Nephron progenitor cell (in vitro differentiated cells): ENCODE data around the gene ESRP2.

Source experiments
- DNase-seq: peaks from one replicate; pipeline ENCODE4 v3.0.0; 2021
- H3K27ac Mint-ChIP-seq: 2 replicates; pipeline ENCODE4 v1.8.0; 2021; ENCODE audit warnings: mild to moderate bottlenecking, moderate library complexity, mixed read lengths
- H3K27me3 Mint-ChIP-seq: 2 replicates; pipeline ENCODE4 v1.8.0; 2021; ENCODE audit warnings: mild to moderate bottlenecking, low read depth, mixed read lengths; ENCODE audit not compliant: poor library complexity
- H3K36me3 Mint-ChIP-seq: 2 replicates; pipeline ENCODE4 v1.8.0; 2021; ENCODE audit warnings: low read depth, mixed read lengths
- H3K4me1 Mint-ChIP-seq: 2 replicates; pipeline ENCODE4 v1.8.0; 2021; ENCODE audit warnings: mixed read lengths
- H3K4me3 Mint-ChIP-seq: 2 replicates; pipeline ENCODE4 v1.8.0; 2021; ENCODE audit warnings: mild to moderate bottlenecking, moderate library complexity, mixed read lengths
- H3K9me3 Mint-ChIP-seq: 2 replicates; pipeline ENCODE4 v1.8.0; 2021; ENCODE audit warnings: mild to moderate bottlenecking, moderate library complexity, mixed read lengths
- CTCF ChIP-seq: fragments of 200-600 bp; sonication (generic); IDR thresholded peaks from 2 replicates; pipeline ENCODE4 v1.5.0; 2021; ENCODE audit warnings: antibody characterized with exemption

Gene ESRP2

DNA sequence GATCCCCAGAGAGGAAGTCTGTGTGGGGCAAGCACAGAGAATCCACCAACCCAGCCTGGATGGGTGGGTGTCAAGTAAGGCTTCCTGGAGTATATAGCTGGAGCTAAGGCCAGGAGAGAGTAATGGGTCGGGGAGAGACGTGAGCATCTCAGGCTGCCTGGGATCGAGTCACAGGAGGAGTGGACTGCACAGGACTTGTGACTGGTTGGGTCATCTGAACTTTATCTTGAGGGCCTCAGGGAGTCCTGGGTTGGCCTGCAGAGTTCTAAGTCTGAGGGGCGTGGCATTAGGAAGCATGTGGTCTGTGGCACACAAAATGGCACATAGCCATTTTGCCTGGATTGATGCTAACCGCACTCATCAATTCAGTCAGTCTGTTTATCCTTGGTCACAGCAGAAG, 10.7 kb upstream of the ESRP2 start:
- Mint-ChIP-seq H3K4me3 (no peak overlapping the region), H3K4me1 (peaks cover 26% of the 10 kb centered on the region), H3K27me3 (peaks cover 22% of the 10 kb centered on the region), H3K36me3 (peaks cover 15% of the 10 kb centered on the region), H3K9me3 (no peaks in the 10 kb centered on the region), H3K27ac (no peak overlapping the region)
- no peak for TF ChIP-seq CTCF
- no peak for DNase-seq

DNA sequence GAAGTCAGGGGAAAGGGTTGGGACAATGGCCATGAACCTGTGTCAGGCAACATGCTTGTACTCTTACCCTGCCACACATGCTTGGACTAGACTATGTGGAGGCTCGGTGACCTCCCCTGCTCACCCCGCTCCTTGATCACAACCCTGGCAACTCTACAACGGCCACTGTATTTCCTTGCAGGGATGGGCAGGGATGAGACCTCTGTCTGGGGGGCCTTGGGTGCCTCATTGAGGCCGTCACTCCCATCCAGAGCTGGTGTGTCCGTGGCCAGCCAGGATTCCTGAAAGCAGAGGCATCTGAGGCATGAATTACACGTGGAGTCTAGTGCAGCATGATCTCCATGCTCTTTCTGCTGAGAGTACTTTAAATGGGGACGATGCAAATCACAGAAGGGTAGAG, 10.2 kb upstream of the ESRP2 start:
- Mint-ChIP-seq H3K27me3 (peaks cover 22% of the 10 kb centered on the region), H3K4me1 (peaks cover 26% of the 10 kb centered on the region), H3K27ac (no peak overlapping the region), H3K9me3 (no peaks in the 10 kb centered on the region), H3K4me3 (peak overlapping the region; percentile 98), H3K36me3 (peaks cover 15% of the 10 kb centered on the region)
- TF ChIP-seq CTCF, result no peak
- no peak for DNase-seq

DNA sequence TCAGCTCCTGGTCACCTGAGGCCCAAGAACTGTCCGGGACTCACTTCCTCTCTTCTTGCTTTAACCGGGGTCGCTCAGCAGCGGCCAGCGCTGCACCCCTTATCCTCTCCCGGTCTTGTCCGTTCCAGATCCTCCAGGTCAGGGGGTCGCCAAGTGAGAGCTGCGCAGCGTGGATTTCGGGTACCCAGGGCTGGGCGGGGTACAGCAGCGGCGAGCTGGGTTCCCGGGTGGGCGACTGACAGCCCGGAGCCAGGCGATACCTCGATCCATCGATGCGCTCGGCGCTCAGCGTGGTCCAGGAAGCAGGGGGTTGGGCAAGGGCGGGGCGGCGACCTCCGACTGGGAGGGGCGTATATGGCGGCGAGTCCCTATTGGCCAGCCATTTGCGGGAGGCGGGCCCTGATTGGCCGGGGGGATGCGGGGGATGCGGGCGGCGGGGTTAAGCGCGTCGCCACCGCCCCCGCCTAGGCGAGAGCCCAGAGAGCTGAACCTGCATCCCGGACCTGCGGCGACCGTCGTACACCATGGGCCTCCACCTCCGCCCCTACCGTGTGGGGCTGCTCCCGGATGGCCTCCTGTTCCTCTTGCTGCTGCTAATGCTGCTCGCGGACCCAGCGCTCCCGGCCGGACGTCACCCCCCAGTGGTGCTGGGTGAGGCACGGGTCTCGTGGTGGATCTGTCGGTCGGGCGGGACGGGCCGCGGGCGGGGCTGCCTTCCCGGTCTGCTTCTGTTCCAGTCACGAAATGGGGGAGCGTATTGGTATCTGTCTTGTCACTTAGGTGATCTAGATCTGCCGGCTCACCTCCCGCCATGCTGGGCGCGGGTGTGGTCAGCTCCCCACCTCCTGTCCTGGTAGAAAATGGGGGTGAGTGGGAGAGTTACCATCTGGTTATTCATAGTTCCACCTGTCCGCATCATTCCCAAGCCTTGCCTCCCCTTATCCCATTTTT, 9.3 kb upstream of the ESRP2 start, which contains the start of gene PLA2G15:
Gene PLA2G15 (plus strand): TSS at position 471 of the 951 bp plus-strand sequence. CDS start 54 bp downstream, at position 525.
- H3K27ac Mint-ChIP-seq, result no peak within 1 kb of the TSS
- peaks cover 26% of the 10 kb centered on the region for H3K4me1 Mint-ChIP-seq
- peaks cover 10% of the 10 kb centered on the region for H3K36me3 Mint-ChIP-seq
- no peak for TF ChIP-seq CTCF
- peak within 1 kb of the TSS; percentile 98 for H3K4me3 Mint-ChIP-seq
- DNase-seq, result peak; percentile 98
- H3K27me3 Mint-ChIP-seq, result peaks cover 22% of the 10 kb centered on the region
- no peaks in the 10 kb centered on the region for H3K9me3 Mint-ChIP-seq

GRCh38 chr16:68244481-68244902, 8.6 kb upstream of the ESRP2 start:
- H3K4me1 Mint-ChIP-seq, result peaks cover 26% of the 10 kb centered on the region
- no peak for DNase-seq
- TF ChIP-seq CTCF, result no peak
- H3K9me3 Mint-ChIP-seq, result no peaks in the 10 kb centered on the region
- H3K4me3 Mint-ChIP-seq, result peak overlapping the region; percentile 98
- H3K27me3 Mint-ChIP-seq, result peaks cover 22% of the 10 kb centered on the region
- peaks cover 3% of the 10 kb centered on the region for H3K36me3 Mint-ChIP-seq
- no peak overlapping the region for H3K27ac Mint-ChIP-seq

DNA sequence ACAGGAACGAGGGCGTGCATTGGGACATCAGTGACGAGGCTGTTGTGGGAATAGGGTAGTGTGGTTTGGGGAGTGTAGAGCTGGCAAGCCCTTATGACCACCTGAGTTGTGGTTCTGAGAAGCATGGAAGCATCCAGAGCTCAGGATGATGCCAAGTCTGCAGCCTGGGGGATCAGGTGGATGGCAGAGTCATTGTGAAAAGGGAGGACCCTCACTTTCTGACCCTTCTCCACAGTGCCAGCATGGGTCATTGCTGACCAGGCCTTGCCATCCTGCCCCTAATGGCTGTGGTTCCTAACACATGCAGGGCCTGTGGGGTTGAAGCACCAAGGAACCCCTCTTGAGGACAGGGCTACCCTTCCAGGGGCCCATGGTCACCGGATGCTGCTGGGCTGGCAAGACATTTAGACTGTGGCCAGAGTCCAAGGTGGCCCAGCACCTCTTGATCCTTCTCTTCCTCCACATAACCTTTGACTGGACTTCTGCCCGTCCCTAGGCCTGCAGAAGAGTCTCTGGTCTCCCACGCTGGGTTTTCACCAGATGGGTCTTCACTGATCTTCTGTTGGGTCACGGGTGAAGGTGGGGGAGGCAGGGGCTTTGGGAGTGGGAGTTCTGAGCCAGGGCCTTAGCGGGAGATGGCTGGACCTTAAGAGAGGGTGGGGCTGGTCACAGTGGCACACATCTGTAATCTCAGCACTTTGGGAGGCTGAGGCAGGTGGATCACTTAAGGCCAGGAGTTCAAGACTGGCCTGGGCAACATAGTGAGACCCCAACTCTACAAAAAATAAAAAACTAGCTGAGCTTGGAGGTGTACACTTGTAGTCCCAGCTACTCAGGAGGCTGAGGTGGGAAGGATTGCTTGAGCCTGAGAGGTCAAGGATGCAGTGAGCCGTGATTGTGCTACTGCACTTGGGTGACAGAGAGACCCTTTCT, 7.3 kb upstream of the ESRP2 start:
- Mint-ChIP-seq H3K9me3 (peaks cover 4% of the 10 kb centered on the region), H3K4me3 (peak overlapping the region; percentile 98), H3K27ac (no peak overlapping the region), H3K36me3 (no peaks in the 10 kb centered on the region), H3K27me3 (peaks cover 29% of the 10 kb centered on the region), H3K4me1 (peaks cover 26% of the 10 kb centered on the region)
- TF ChIP-seq CTCF, result no peak
- no peak for DNase-seq
